IMR-90 (cell line): ENCODE data around the gene KLF13.

Experiments
- CHD1 ChIP-seq: IDR thresholded peaks from 2 replicates; pipeline ENCODE4 v1.6.1; 2012; ENCODE audit warnings: low read depth, low read length, improper control_type of control experiment
- POLR2A ChIP-seq: IDR thresholded peaks from 2 replicates; pipeline ENCODE4 v1.6.1; 2012; ENCODE audit warnings: mild to moderate bottlenecking, low read depth, low read length
- RAD21 ChIP-seq: IDR thresholded peaks from 2 replicates; pipeline ENCODE4 v1.6.1; 2012; ENCODE audit warnings: low read length, improper control_type of control experiment
- TF ChIP-seq, protein P1 (sequence below): conservative IDR thresholded peaks from 2 replicates; pipeline ENCODE4 v1.5.1; 2012; ENCODE audit warnings: mild to moderate bottlenecking, low read depth, low read length, improper control_type of control experiment

DNA sequence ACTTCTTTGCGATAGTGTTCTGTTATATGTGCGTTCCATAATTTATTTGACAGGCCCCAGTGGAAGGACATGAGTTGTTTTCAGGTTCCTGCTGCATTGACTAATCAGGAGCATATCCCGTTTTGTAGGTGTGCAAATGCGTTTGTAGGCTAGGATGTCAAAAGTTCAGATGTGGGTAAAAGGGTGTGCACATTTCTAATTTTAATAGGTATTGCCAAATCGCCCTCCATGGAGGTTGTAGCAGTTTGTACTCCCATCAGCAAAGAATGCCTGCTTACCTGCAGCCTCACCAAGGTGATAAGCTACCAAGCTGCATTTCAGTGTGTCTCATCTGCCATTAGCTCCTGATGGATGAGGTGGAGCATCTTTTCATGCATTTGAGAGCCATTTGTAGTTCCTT, 36.3 kb downstream of the KLF13 start:
- TF ChIP-seq CHD1, result no peak
- TF ChIP-seq POLR2A, result no peak
- TF ChIP-seq, protein P1, sequence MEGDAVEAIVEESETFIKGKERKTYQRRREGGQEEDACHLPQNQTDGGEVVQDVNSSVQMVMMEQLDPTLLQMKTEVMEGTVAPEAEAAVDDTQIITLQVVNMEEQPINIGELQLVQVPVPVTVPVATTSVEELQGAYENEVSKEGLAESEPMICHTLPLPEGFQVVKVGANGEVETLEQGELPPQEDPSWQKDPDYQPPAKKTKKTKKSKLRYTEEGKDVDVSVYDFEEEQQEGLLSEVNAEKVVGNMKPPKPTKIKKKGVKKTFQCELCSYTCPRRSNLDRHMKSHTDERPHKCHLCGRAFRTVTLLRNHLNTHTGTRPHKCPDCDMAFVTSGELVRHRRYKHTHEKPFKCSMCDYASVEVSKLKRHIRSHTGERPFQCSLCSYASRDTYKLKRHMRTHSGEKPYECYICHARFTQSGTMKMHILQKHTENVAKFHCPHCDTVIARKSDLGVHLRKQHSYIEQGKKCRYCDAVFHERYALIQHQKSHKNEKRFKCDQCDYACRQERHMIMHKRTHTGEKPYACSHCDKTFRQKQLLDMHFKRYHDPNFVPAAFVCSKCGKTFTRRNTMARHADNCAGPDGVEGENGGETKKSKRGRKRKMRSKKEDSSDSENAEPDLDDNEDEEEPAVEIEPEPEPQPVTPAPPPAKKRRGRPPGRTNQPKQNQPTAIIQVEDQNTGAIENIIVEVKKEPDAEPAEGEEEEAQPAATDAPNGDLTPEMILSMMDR, result no peak
- TF ChIP-seq RAD21, result no peak
